Stimulated activated CD4-positive, alpha-beta T cell treated with anti-CD3 and anti-CD28 coated beads, TNF-alpha, amount 100 ng/mL, for 1 hour (primary cell): Measurements from ENCODE around the gene MCTP2.

Experiments used
- DNase-seq, 3 donors: peaks; one replicate each; pipeline ENCODE4 v3.0.0-alpha.2; 2020; ENCODE audit warnings: low read depth in 3 of 3, low spot score in 1 of 3

MCTP2 gene

DNA sequence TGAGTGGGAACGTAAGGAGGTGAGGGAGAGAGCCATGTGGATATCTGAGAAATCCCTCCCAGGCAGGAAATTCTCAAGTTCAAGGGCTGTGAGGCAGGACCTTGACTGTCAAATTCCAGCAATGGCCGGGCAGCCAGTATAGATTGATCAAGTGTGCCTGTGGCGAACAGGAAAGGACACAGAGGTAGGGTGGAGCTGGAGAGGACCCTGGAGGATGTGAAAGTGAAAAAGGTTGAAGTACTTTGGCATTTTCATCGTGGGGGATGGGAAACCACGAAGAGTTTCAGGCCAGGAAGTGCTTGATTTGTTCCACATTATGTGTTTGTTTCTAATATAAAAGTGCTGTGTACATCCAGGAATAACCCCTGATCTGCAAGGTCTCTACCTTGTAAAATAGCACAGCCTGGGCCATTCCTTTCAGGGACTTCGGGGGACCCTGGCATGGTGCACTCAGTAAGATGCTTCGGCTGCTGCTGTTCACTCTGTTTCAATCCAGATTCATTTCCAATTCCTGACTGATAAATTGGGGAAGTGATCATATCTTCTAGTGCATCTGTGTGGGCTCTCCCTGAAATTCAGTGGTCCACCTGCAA is 156.6 kb downstream of the MCTP2 start:
- no peak for DNase-seq

DNA sequence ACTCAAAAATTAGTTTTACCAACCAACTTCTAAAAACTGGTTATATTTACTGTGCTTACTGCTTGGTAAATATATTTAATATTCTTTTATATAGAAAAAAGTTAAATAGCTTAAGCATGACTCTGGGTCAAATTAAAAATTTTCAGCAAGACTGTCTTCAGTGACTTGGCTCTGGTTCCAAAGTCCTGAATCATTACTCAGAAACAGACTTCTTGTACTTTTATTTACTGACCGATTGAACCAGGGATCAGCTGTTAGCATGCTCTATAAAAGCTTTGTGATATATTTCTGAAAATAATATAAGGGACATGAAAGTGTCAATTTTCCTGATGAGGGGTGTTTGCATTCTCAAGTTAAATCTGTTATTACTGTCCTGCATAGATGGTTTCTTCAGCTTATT is 164.3 kb downstream of the MCTP2 start:
- no peak for DNase-seq

DNA sequence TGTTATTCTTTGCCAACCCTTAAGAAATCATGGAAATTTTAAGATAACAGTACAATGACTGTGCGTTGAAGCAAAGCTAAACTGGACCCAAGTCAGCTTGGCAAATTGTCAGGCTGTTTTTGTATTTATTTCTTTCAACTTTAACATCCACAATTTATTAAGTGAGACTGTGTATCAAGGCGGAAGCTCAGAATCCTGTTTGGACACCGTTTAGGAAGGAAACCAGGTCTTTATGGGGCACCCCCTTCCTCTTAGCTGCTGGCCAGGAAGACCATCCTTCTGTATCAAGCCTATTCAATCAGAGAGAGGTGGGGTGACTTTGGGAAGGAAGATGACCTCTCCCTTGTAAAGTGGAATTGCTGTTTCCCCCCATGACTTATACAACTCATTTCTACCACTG is 166.0 kb downstream of the MCTP2 start:
- no peak for DNase-seq

DNA sequence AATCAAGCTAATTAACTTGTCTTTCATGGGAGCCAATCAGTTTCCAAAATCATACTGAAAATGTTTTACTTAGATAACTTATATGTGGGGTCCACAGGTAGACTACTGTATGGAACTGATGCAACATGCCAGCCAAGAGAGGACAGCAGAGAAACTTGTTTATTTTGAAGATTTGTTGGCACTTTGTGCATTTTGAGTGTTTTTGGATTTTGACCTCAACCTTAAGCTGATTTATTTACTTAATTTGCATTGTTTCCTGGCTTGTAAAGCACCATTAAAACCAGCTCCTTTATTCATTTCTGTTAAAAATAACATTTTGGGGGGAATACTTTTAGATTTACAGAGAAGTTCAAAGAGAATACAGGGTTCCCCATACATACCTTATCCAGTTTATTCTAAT is 166.6 kb downstream of the MCTP2 start:
- no peak for DNase-seq

DNA sequence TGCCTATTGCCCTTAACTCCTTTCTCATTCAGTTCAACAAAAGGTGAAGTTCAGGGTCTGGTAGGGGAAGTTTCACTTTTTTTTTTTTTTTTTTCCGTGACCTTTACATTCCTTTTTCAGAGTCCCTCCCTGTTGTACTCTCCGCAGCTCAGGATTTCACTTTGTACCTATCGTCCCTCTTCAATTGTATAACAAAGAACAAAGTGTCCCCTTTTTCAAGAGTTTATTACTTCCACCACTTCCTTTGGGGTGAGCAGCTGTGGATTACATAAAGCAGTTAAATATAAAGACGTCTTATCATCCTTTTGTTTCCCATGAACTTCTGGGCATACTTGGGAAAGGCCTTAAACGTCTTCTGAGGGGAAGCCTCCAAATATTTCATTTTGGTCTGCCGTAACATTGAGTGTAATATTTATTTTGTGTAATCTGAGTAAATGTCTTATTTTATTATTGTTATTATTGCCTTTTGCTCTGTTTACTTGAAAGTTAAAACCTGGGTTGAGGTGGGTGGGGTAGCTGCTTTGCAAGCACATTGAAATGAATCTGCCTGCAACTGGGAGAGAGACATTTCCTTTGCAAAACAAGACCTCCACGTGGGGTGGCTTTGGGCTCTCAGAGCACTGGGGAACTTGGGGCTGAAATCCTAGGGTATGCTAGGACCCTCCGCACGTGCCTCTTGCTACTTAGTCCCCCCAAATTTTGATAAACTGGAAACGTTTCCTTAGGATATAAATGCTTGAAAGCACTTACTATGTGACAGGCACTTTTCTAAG is 169.4 kb downstream of the MCTP2 start:
- DNase-seq, result no peak

DNA sequence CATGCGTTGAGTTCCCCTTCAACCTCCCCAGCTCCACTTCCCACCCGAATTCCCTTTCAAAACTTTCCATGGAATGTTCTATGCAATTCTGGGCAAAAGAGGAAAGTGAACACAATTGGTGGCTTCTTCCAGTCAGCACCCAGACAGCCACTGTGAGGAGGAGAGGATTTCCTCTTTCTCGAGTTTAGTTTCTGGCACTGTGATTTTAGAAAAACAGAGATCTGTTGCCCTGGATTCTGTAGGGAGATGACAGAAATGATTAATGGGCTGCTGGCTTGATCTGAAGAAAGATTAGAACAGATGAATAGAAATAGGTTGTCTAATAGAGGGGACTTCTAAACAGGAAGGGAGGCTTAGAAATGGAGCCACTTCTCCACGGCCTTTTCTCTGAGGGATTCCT is 172.0 kb downstream of the MCTP2 start:
- DNase-seq, result no peak

DNA sequence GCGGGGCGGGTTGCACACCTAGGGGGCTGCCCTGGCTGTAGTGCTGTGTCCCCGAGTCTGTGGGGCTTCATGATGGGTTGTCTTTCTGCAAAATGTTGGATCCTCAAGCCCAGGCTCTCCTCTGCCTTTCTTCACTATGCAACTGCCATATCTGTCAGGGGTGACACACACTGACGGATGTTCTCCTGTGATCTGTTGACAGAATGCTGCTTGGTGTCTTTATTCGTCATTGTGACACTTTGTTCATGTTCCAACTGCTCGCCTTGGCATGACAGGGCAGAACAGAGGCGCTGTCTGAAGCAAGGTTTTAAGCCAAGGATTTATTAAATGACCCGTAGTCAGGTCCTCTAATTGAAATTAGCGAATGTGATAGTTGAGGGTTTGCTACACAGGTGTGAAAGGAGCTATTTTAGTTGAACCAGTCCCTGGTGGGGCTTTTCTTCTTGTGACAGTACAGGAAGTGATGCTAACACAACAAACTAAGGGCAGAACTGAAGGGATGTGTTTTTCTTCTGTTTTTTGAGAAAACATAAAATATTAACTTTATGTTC is 173.4 kb downstream of the MCTP2 start:
- DNase-seq, result no peak

DNA sequence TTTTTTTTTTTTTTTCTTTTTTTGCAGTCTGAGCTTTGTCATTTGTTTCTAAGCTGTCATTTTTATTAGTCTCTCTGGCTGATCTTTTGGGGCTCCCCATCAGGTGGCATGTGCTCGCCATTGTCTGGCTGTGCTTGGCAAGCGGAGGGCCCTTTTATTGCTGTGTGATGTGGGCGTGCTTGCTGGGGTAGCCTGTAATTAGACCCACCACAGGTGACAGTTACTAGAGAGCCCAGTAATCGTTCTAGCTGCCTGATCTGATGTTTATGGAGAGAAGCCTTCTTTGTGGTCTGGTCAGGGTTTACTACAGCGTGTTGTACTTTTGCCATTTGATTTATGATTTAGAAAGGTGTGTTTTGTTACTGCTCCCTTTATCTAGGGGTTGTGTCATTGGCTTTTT is 179.9 kb downstream of the MCTP2 start:
- DNase-seq, result no peak

DNA sequence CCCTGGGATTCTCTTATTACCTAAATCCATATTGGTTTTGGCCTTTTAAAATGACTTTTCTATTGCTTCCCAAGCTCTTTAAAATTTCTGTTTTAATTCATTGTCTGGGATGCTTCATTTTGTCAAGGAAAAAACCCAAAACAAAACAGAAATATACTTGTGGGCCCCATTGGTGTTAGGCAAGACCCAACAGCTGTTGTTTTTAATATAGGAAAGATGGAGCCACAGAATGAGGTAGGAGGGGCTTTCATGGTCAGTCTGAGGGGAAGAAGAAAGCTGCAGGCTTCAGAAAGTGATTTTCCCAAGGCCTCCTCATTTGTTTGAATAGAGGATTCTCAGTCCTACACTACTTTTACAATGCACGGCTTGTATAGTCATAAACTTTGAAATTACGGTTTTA is 180.5 kb downstream of the MCTP2 start:
- no peak for DNase-seq

DNA sequence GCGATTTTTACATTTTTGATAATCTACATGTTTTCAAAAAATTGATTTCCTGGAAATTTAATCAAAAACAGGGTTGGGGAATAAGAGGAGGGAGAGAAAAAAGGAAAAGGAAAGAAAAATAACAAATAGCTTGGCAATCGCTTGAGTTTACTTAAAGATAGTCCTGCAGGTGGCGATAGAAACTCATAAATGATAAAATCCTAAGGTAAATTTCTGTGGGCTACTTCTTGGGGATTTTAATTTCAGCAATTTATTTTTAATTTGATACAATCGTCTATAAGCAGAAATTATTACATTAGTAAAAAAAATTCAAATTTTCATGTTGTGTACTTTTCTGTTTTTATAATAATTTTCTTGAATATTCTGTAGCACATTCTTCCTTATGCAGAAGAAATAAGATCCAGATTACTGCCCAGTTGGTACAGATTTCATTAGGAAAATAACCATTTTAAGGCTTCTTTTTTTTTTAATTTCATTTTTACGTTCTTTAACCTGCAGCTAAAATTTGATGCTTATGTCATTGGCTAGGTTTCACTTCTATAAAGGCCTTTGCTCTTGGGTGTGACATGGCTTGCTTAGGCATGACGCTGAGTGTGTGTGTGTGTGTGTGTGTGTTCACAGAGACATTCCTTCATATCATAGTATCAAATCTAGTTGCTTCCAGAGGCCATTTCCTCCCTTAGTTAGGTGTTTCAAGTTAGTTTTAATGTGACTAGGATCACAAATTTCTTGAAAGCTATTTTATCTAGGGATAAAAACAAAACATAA is 181.8 kb downstream of the MCTP2 start:
- no peak for DNase-seq

DNA sequence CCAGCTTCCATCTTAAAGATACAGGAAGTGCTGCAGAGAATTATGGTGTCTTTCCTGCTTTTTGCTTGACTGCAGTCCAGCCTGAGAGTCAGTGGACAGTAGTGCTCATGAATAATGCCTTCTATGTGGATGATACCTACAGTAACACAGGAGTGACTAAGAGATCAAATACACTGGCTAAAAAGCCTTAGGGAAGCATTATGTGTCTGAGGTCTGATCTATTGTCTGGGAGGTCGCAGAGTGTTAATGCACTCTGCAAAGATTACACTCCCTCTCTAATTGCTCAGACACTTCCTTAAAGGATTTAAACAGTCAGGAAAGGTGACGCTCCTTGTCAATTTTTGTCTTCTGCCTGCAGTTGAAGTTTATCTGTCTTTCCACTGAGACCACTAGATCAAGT is 183.6 kb downstream of the MCTP2 start:
- no peak for DNase-seq

DNA sequence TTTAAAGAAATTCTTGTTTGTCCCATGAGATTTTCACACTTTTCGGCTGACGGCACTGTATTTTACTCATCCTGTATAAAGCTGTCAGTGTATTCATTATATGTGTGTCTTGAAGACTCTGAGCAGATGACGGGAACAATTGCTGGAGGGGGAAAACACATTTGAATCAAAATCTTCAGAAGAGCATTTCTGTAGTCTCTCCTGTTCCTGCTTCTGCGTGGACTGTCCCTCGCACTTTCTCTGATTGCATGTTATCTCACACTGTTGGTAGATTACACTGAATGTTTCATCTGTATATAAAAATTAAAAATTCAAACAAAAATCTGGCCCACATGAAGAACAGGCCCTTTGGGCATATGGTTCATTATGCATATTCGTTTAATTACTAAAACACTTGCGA is 184.9 kb downstream of the MCTP2 start:
- DNase-seq, result no peak

DNA sequence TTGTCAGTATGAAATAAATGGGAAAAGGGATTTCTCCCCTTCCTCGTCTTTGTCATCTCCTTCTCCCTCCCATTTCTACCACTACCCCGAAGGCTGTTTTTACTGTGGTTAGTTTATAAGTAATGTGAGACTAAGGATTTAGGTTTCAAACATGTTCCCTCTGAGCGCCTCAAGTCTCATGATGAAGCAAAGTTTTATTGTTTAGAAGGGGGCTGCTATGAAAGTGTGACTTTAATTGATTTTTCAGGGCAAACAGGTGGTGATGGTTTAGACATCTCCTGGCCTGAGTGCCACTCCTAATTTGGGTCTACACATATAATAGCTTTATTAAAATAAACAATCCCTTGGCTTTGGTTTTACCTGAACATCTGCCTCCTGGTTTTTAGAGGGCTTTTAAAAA is 185.5 kb downstream of the MCTP2 start:
- no peak for DNase-seq

DNA sequence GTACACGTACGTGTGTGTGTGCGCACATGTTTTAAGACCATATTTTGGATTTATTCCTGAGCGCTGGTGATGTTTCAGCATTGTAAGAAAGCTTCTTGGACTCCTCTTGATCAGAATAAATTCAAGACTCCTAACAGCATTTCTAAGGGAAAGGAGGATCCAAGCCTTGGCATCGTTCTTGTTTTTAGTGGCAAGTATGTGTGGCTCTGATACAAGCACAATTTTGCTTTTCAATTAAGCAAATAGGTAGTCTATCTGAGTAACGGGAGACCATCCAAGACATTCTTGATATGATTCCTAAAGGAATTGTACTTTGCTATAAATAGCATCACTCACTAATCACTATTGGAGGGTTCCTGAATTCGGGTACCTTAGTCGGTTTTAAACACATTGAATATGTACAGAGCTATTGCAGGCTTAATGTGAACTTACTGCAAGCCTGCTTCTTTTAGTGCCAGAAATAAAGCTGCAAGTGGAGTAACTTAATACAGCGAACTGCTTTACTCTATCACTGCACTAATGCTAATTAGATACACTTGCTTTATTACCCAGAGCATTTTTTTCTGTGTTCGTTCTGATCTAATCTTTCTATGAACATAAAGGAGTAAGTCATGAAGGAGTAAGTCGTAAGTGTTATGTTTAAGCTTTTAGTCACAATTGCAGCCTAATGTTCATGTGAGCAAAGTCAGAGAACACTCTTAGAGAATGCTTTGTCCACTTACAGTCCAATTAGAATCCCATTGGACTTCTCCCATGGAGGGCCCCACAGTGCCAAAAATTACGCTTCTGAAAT is 186.3 kb downstream of the MCTP2 start:
- DNase-seq, result no peak

DNA sequence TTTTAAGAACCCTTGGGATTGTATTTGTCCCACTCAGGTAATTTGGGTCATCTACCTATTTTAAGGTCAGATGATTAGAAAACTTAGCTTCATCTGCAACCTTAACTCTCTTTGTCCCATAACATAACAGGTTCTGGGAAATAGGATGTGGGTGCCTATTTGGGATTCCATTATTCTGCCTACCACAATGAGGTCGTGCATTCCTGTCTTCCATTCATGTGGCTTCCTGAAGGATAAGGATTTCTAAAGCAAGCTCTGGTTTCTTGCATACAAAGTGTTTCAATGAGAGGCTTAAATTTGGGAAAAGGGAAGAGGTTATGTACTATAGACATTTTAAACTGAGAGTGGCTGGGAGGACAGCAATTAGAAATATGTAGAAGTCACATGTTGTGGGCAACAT is 190.3 kb downstream of the MCTP2 start:
- DNase-seq, result no peak

DNA sequence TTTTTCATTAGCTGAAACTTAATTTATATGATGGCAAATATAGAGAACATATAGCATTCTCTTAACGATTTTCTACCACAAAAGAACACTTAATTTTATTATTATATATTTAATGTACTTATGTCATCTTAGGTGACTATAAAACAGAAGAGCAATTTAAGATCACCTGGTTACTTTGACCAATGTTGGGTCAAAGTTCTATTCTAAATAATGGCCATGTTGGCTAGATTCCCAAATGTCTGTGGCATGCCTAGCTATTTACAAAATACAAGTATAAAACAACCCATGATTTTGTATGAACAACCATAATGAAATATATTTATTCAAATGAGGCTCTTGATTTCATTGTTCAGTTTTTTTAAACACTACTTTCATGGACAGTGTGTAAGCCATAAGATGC is 200.9 kb downstream of the MCTP2 start:
- DNase-seq, result no peak

DNA sequence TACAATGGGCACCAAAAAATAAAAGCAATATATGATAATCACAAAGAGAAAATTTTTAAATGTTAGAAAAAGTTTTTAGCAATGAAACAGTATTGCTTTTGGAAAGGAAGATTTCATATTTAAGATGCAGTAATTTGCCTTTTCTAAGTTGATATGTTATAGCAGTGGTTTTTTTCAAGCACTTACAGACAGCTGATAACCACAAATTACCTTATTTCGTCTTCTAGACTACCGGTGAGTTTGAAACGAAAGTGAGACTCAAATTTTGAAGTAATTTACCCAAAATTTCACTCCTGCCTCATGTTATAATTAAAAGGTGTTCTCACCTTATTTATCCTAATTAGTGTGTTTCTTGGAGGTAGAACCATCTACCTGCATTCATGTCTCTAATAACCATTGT is 207.8 kb downstream of the MCTP2 start:
- no peak for DNase-seq

DNA sequence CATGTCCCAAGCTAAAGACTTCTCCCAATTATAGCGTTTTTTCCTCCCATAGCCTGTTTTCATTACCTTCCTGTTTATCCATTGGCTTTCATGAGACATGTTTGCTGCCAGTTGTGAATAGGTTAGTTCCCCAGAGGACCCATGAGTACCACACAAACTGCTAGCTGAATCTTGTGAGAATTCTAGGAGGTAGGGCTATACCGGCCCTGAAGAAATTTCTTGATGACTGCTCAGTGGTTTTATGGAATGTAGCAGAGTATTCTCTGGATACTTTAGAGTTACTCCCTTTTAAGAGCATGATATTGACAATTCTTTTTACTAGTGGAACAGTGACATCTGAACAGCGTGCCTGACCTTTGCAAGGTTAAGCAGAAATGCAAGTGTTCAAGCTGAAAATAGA is 210.4 kb downstream of the MCTP2 start:
- no peak for DNase-seq

DNA sequence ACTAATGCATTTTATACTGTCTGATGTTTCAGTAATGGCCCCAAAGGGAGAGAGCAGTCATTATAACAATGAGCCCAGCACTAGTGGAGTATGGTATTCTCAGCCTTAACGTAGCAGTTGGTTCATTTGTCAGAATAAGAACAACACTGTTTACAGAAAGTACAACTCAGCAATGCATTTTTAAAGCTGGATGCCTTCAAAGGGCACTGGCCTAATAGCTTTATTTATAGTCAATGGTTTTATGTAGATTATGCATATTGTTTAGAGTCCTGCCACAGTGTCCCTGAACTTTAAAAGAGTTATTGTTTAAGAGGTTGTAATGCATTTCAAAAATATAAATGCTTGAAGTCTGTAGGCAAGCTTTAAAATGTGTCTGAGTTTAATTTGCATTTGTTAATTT is 211.1 kb downstream of the MCTP2 start:
- no peak for DNase-seq

DNA sequence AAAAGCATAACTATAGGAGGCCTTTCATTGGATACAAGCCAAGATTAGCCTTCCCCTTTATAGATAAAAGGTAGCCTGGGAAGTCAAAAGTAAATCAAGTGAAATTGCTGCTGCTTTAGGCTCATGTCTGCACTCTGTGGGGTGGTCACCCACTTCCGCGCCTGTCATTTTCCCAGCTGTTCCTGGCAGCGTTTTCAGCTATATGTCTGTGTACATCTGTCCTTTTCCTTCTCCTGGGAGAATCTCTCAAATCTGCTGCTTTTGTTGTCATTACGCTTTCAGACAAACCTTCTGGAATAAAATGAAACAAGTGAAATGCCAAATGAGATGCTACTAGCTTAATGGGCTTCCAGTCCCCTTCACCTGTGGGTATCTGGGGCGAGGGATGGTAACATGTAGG is 211.8 kb downstream of the MCTP2 start:
- DNase-seq, result no peak

DNA sequence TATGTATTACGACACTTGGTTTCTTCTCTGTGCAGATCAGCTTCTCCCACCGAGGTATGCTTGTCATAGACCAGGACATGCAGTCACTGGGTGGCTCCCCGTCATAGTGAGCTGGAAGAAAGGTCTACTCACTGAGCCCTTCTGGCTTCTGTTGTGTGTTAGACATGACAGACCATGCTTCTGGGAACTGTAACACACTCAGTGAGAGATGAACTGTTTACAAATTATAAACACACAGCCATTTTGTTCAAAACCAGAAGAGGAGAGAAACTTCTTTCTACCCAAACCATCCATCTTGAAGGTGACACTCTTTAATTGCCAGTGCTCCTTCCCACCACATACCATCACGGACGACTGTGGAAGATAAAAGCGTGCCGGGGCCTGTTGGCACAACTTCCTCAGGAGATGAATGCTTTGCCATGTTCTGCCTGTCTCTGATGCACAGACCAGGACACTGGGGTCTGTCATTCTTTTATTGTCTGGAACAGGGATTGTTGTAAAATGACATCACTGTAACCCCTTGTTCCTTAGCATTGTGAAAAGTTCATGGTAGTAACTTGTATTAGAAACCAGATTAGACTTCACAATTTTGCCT is 214.3 kb downstream of the MCTP2 start:
- DNase-seq, result no peak
